Lung (tissue), 12 donors: ENCODE results near the gene ARGLU1. TPM values are rescaled to one million over a fixed set of nuclear protein-coding genes. Genes with fewer than 3 reads are reported as not detected.

Experiments used
- ATAC-seq: fragments of 200-7000 bp; cut with Tn5 transposase; one replicate; pipeline ENCODE4 v1.9.1; 2020; ENCODE audit warnings: moderate number of reproducible peaks; ENCODE audit not compliant: insufficient read depth, low FRiP score
- DNase-seq, 3 donors: peaks; one replicate each; pipeline ENCODE4 v3.0.0-alpha.2; 2013 to 2017
- H3K27ac ChIP-seq, 2 donors: one replicate each; pipeline ENCODE4 v1.5.1; 2013; ENCODE audit warnings: mild to moderate bottlenecking in 2 of 2, moderate library complexity in 2 of 2, control low read depth in 1 of 2, inconsistent platforms in 1 of 2, low read depth in 1 of 2, low read length in 1 of 2
- H3K27me3 ChIP-seq, 3 donors: one replicate each; pipeline ENCODE4 v1.5.1; 2013; ENCODE audit warnings: low read length in 2 of 3; ENCODE audit not compliant: control insufficient read depth in 3 of 3, insufficient read depth in 3 of 3
- H3K36me3 ChIP-seq, 4 donors: one replicate each; pipeline ENCODE4 v1.5.1; 2013; ENCODE audit warnings: low read length in 4 of 4, mild to moderate bottlenecking in 1 of 4, moderate library complexity in 1 of 4; ENCODE audit not compliant: control insufficient read depth in 4 of 4, insufficient read depth in 4 of 4
- H3K4me1 ChIP-seq, 5 donors: one replicate each; pipeline ENCODE4 v1.5.1; 2013; ENCODE audit warnings: low read length in 5 of 5, mild to moderate bottlenecking in 2 of 5, moderate library complexity in 1 of 5; ENCODE audit not compliant: control insufficient read depth in 5 of 5, insufficient read depth in 5 of 5
- H3K4me3 ChIP-seq: one replicate; pipeline ENCODE4 v1.5.1; 2013; ENCODE audit warnings: mild to moderate bottlenecking, control low read depth, moderate library complexity
- H3K9ac ChIP-seq, 2 donors: one replicate each; pipeline ENCODE4 v1.5.1; 2013; ENCODE audit warnings: low read length in 2 of 2, control low read depth in 1 of 2; ENCODE audit not compliant: insufficient read depth in 1 of 2
- H3K9me3 ChIP-seq, 4 donors: one replicate each; pipeline ENCODE4 v1.5.1; 2013; ENCODE audit warnings: low read length in 3 of 4, mild to moderate bottlenecking in 1 of 4, moderate library complexity in 1 of 4; ENCODE audit not compliant: control insufficient read depth in 4 of 4, insufficient read depth in 3 of 4
- CTCF ChIP-seq: IDR thresholded peaks from 2 replicates; pipeline ENCODE4 v1.5.1; 2012; ENCODE audit warnings: mild to moderate bottlenecking; ENCODE audit errors: control extremely low read depth, extremely low read depth
- WGBS, 2 donors: extraction: QIAGEN DNeasy Blood & Tissue Kit; methylation state at CpG; one replicate each; pipeline ENCODE4 v1.1.7; 2013; 5-methylcytosine and 5-hydroxymethylcytosine counted together
- polyA plus RNA-seq, 2 donors: library from polyadenylated mRNA; stranded (reverse); fragments of 200-250 nt; gene quantifications; one replicate each; pipeline ENCODE4 v1.2.1, GENCODE V29; 2013
- total RNA-seq, 2 donors: library from RNA; depleted of rRNA in 1 of 2; stranded (reverse); fragments of >200 nt in 1 of 2; gene quantifications; one replicate each; pipeline ENCODE4 v1.2.1, GENCODE V29; 2014 to 2021
- donor health status: control.
- donor health status: control.
- donor health status: Bipolar disorder and iron deficiency.
- donor health status: healthy.
- donor health status: DM: yes; HTN: yes; CAD: no.

Gene ARGLU1
- total and polyA plus RNA-seq, 4 donors, result 58.8 to 256 (median 91.5) TPM

DNA sequence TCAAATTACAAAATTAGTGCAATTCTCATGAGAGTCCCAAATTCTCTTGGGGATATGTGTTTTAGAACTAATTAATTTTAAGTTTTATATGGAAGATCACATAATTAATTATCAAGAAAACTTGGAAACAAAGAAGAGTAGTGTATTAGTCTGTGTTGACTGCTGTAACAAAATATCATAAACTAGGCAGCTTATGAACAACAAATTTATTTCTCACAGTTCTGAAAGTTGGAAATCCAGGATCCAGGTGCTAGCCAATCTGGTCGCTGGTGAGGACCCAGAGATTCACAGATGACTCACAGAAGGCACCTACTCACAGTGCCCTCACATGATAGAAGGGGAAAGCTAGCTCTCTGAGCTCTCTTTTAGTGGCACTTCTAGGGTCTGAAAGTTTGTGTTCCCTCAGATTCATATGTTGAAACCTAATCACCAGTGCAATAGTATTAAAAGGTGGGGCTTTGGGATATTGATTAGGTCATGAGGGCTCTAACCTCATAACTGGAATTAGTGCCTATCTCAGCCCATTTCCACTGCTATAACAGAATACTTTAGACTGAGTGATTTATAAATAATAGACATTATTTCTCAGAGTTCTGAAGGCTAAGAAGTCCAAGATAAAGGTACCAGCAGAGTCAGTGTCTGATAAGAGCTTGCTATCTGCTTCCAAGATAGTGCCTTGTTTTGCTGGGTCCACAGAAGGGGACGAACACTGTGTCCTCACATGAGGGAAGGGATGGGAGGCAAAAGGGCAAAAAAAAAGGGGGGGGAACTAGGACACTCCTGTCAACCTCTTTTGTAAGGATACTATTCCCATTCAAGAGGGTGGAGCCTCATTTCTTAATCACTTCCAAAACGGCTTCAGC, 1.5 kb upstream of the ARGLU1 start:
- Histone ChIP-seq H3K27me3 (no peaks in the 10 kb centered on the region), H3K9ac (no peak overlapping the region), H3K9me3 (no peaks in the 10 kb centered on the region), H3K4me1 (peaks cover 2 to 37% (median 14%) of the 10 kb centered on the region in 5 donors), H3K4me3 (no peak overlapping the region), H3K36me3 (peaks cover 0 to 4% (median 0%) of the 10 kb centered on the region in 4 donors), H3K27ac (no peak overlapping the region)
- no peak for DNase-seq
- WGBS, 2 donors, result 82 to 85% methylated on average over 3 of the region's 3 CpGs
- ATAC-seq, result no peak
- TF ChIP-seq CTCF, result no peak

- 13 to 15% methylated on average over 11 of the region's 11 CpGs for WGBS, 2 donors
- H3K27me3 ChIP-seq, result no peaks in the 10 kb centered on the region
- H3K9me3 ChIP-seq, result no peaks in the 10 kb centered on the region
- peak overlapping the region in 1 of 2 donors; percentile 15 for H3K9ac ChIP-seq
- DNase-seq, result no peak
- H3K4me3 ChIP-seq, result peak overlapping the region; percentile 5
- H3K27ac ChIP-seq, result peak overlapping the region in 1 of 2 donors; percentile 18
- peaks cover 2 to 36% (median 15%) of the 10 kb centered on the region in 5 donors for H3K4me1 ChIP-seq
- H3K36me3 ChIP-seq, result peaks cover 0 to 4% (median 0%) of the 10 kb centered on the region in 4 donors
- no peak for TF ChIP-seq CTCF
- peak; percentile 4 for ATAC-seq
Measured at GRCh38 chr13:106568299-106569003, 514 bp upstream of the ARGLU1 start.

DNA sequence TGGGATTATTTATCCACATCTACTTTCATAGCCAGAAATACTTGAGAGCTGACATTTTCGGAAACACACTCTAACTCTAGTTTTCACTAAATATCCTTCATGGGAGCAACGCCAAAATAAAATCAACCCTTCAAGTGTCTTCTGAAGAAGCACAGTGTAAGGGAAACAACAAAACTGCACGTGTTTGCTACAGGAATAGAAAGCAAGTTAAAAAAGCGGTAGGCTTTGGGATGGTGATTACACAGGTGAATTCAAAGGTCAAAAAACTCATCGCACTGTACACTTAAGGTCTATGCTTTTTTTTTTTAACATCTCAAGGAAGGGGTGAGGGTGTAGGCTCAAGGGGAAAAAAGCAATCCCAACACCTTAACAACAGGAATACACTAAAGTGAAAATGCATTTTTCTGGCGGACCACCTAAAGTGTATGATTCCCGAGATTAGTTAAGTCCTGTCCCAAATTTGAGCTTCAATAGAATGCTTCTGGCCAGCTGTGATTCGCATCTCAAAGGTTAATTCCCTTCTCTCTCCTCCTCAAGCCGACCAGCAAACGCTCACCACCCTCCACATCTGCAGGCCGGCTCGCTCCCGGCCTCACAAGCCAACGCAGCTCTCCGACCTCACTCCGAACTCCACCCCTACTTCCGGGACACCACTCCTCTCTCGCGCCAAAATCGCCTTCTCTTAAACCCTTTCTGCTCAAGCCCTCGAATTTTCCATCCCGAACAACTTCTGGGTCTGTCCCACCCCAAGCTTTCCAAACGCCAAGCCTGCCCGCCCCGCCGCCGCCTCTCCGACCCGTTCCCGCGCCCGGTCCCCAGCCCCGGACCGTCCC, 1.1 kb downstream of the ARGLU1 start:
- Histone ChIP-seq H3K27ac (peak overlapping the region; percentile 95 to 98), H3K9me3 (no peaks in the 10 kb centered on the region), H3K4me1 (peaks cover 3 to 38% (median 15%) of the 10 kb centered on the region in 5 donors), H3K9ac (peak overlapping the region; percentile 88 to 89), H3K4me3 (peak overlapping the region; percentile 97), H3K27me3 (no peaks in the 10 kb centered on the region), H3K36me3 (peaks cover 0 to 4% (median 0%) of the 10 kb centered on the region in 4 donors)
- peak; percentile 67 to 84 (median 72) for DNase-seq
- WGBS, 2 donors, result 1% methylated on average over 33 to 34 of the region's 34 CpGs
- no peak for TF ChIP-seq CTCF
- peak; percentile 48 for ATAC-seq
